SU-DHL-6 (cell line): ENCODE data around the gene KY.

ENCODE experiments used
- H2AFZ ChIP-seq: fragments of 200-600 bp; sonication (generic); 2 replicates; pipeline ENCODE4 v1.6.1; 2014; ENCODE audit warnings: low read depth, mild to moderate bottlenecking, moderate library complexity, mixed read lengths, antibody characterized with exemption, low read length; ENCODE audit not compliant: severe bottlenecking
- H3F3A ChIP-seq: fragments of 200-600 bp; shearing (Covaris generic); 2 replicates; pipeline ENCODE4 v1.6.0; 2016; ENCODE audit warnings: antibody characterized with exemption, mild to moderate bottlenecking; ENCODE audit not compliant: insufficient read depth
- H3K27ac ChIP-seq: fragments of 200-600 bp; sonication (generic); 2 replicates; pipeline ENCODE4 v1.5.1; 2016; ENCODE audit warnings: low read depth, mild to moderate bottlenecking, low read length, moderate library complexity, mixed read lengths
- H3K27me3 ChIP-seq: fragments of 200-600 bp; sonication (generic), shearing (Covaris generic); 2 replicates; pipeline ENCODE4 v1.6.0; 2014; ENCODE audit warnings: mild to moderate bottlenecking, low read length
- H3K36me3 ChIP-seq: fragments of 200-600 bp; sonication (generic); 2 replicates; pipeline ENCODE4 v1.6.1; 2014; ENCODE audit warnings: mild to moderate bottlenecking, low read length, mixed read lengths
- H3K4me2 ChIP-seq: fragments of 300-600, 200-600 bp; shearing (Covaris generic), sonication (generic); 2 replicates; pipeline ENCODE4 v1.6.0; 2014; ENCODE audit warnings: low read length, low read depth, mild to moderate bottlenecking; ENCODE audit not compliant: poor library complexity, severe bottlenecking
- H3K4me3 ChIP-seq: fragments of 200-600 bp; sonication (generic); 2 replicates; pipeline ENCODE4 v1.5.1; 2014; ENCODE audit warnings: antibody characterized with exemption, low read length, mild to moderate bottlenecking, mixed read lengths; ENCODE audit not compliant: insufficient read depth, poor library complexity, severe bottlenecking
- H3K79me2 ChIP-seq: fragments of 200-600 bp; sonication (generic); 2 replicates; pipeline ENCODE4 v1.6.1; 2014; ENCODE audit warnings: mild to moderate bottlenecking, low read length, moderate library complexity; ENCODE audit not compliant: insufficient read depth
- H3K9ac ChIP-seq: fragments of 200-600 bp; sonication (generic); 2 replicates; pipeline ENCODE4 v1.7.0; 2014; ENCODE audit warnings: mild to moderate bottlenecking, low read length
- H3K9me2 ChIP-seq: fragments of 200-600 bp; sonication (generic); replicated peaks from 2 replicates; pipeline ENCODE4 v1.6.1; 2014; ENCODE audit warnings: low read length; ENCODE audit not compliant: insufficient read depth
- H3K9me3 ChIP-seq: fragments of 200-600 bp; sonication (generic); 2 replicates; pipeline ENCODE4 v1.6.1; 2014; ENCODE audit warnings: low read length, mixed read lengths; ENCODE audit not compliant: insufficient read depth
- H4K20me1 ChIP-seq: fragments of 200-600 bp; sonication (generic); 2 replicates; pipeline ENCODE4 v1.6.1; 2014; ENCODE audit warnings: low read depth, mild to moderate bottlenecking, antibody characterized with exemption, low read length, moderate library complexity, mixed read lengths
- CTCF ChIP-seq: fragments of 200-600 bp; sonication (generic); IDR thresholded peaks from one replicate; pipeline ENCODE4 v1.5.1; 2017; ENCODE audit warnings: antibody characterized with exemption, mild to moderate bottlenecking, low read length, moderate library complexity; ENCODE audit not compliant: insufficient read depth, poor library complexity, severe bottlenecking
- EZH2phosphoT487 ChIP-seq: fragments of 200-600 bp; sonication (generic), shearing (Covaris generic); conservative IDR thresholded peaks from 2 replicates; pipeline ENCODE4 v1.6.1; 2018; ENCODE audit warnings: mild to moderate bottlenecking, antibody characterized with exemption, low read length, moderate library complexity, mixed read lengths

The KY gene

GRCh38 chr3:134615743-134616142 is 35.1 kb downstream of the KY start:
- no peaks in the 10 kb centered on the region for H3K27me3 ChIP-seq
- no peaks in the 10 kb centered on the region for H3K36me3 ChIP-seq
- TF ChIP-seq CTCF (no peak), EZH2phosphoT487 (no peak)
- no peaks in the 10 kb centered on the region for H3F3A ChIP-seq
- no peaks in the 10 kb centered on the region for H4K20me1 ChIP-seq
- no peak overlapping the region for H3K4me2 ChIP-seq
- no peak overlapping the region for H3K4me3 ChIP-seq
- no peak overlapping the region for H3K27ac ChIP-seq
- H2AFZ ChIP-seq: no peak overlapping the region
- H3K9ac ChIP-seq: no peak overlapping the region
- no peaks in the 10 kb centered on the region for H3K9me2 ChIP-seq
- H3K9me3 ChIP-seq: no peaks in the 10 kb centered on the region
- H3K79me2 ChIP-seq: no peaks in the 10 kb centered on the region

GRCh38 chr3:134614955-134615354 is 35.9 kb downstream of the KY start:
- Histone ChIP-seq H3F3A (no peaks in the 10 kb centered on the region), H3K4me3 (no peak overlapping the region), H3K9me2 (no peaks in the 10 kb centered on the region), H3K9me3 (no peaks in the 10 kb centered on the region), H4K20me1 (no peaks in the 10 kb centered on the region), H3K9ac (no peak overlapping the region), H3K36me3 (no peaks in the 10 kb centered on the region), H3K27ac (no peak overlapping the region), H3K4me2 (no peak overlapping the region), H3K79me2 (no peaks in the 10 kb centered on the region), H3K27me3 (no peaks in the 10 kb centered on the region), H2AFZ (no peak overlapping the region)
- TF ChIP-seq CTCF: no peak

GRCh38 chr3:134613006-134613520 is 37.8 kb downstream of the KY start:
- H4K20me1 ChIP-seq: no peaks in the 10 kb centered on the region
- no peak overlapping the region for H2AFZ ChIP-seq
- H3K9me3 ChIP-seq: no peaks in the 10 kb centered on the region
- no peaks in the 10 kb centered on the region for H3K27me3 ChIP-seq
- H3F3A ChIP-seq: no peaks in the 10 kb centered on the region
- H3K9me2 ChIP-seq: no peaks in the 10 kb centered on the region
- H3K4me3 ChIP-seq: no peak overlapping the region
- no peak overlapping the region for H3K27ac ChIP-seq
- no peak overlapping the region for H3K4me2 ChIP-seq
- H3K9ac ChIP-seq: no peak overlapping the region
- no peaks in the 10 kb centered on the region for H3K79me2 ChIP-seq
- TF ChIP-seq EZH2phosphoT487 (no peak), CTCF (no peak)
- H3K36me3 ChIP-seq: no peaks in the 10 kb centered on the region

GRCh38 chr3:134611516-134611915 is 39.3 kb downstream of the KY start:
- H4K20me1 ChIP-seq: no peaks in the 10 kb centered on the region
- H3K9me3 ChIP-seq: no peaks in the 10 kb centered on the region
- H3K79me2 ChIP-seq: no peaks in the 10 kb centered on the region
- no peaks in the 10 kb centered on the region for H3F3A ChIP-seq
- no peaks in the 10 kb centered on the region for H3K36me3 ChIP-seq
- TF ChIP-seq EZH2phosphoT487: no peak
- no peak for TF ChIP-seq CTCF
- no peaks in the 10 kb centered on the region for H3K27me3 ChIP-seq
- no peak overlapping the region for H3K4me3 ChIP-seq
- no peak overlapping the region for H3K27ac ChIP-seq
- no peak overlapping the region for H3K4me2 ChIP-seq
- no peak overlapping the region for H3K9ac ChIP-seq
- no peak overlapping the region for H2AFZ ChIP-seq
- no peaks in the 10 kb centered on the region for H3K9me2 ChIP-seq
